HepG2 (cell line): ENCODE data around the gene ISOC2. TPM values are rescaled to one million over a fixed set of nuclear protein-coding genes. Genes with fewer than 3 reads are reported as not detected.
A peak's percentile ranks its signal among the peaks of the same experiment; 100 is the strongest.

Experiments used
- ARID2 ChIP-seq: sonication (generic); formaldehyde crosslinking; IDR thresholded peaks from 2 replicates; pipeline ENCODE4 v1.8.1; 2022; ENCODE audit warnings: mild to moderate bottlenecking, missing genetic modification reagents, borderline replicate concordance
- ATRX ChIP-seq: sonication (generic); formaldehyde crosslinking; IDR thresholded peaks from 2 replicates; pipeline ENCODE4 v1.4.0; 2020; ENCODE audit warnings: missing genetic modification reagents, borderline replicate concordance
- CENPBD1 ChIP-seq: sonication (generic); formaldehyde crosslinking; IDR thresholded peaks from 2 replicates; pipeline ENCODE4 v1.8.0; 2022; ENCODE audit warnings: missing genetic modification reagents, low read depth, mild to moderate bottlenecking, borderline replicate concordance
- DR1 ChIP-seq: sonication (generic); formaldehyde crosslinking; IDR thresholded peaks from 2 replicates; pipeline ENCODE4 v1.8.0; 2021; ENCODE audit warnings: mild to moderate bottlenecking, missing genetic modification reagents, inconsistent platforms
- FOXJ3 ChIP-seq: sonication (generic); formaldehyde crosslinking; IDR thresholded peaks from 2 replicates; pipeline ENCODE4 v1.4.0; 2020; ENCODE audit warnings: missing genetic modification reagents, mild to moderate bottlenecking, borderline replicate concordance
- GPN1 ChIP-seq: sonication (generic); formaldehyde crosslinking; IDR thresholded peaks from 2 replicates; pipeline ENCODE4 v1.5.1; 2020; ENCODE audit warnings: missing genetic modification reagents, borderline replicate concordance
- HBP1 ChIP-seq: IDR thresholded peaks from 2 replicates; pipeline ENCODE4 v1.6.1; 2016; ENCODE audit warnings: low read depth, control low read depth
- NFYB ChIP-seq: sonication (generic); formaldehyde crosslinking; IDR thresholded peaks from 2 replicates; pipeline ENCODE4 v1.4.0; 2020; ENCODE audit warnings: missing genetic modification reagents
- PHF21A ChIP-seq: sonication (generic); formaldehyde crosslinking; IDR thresholded peaks from 2 replicates; pipeline ENCODE4 v1.5.0; 2020; ENCODE audit warnings: mild to moderate bottlenecking, missing genetic modification reagents
- POLR2G ChIP-seq: fragments of 200-400 bp; formaldehyde crosslinking; IDR thresholded peaks from 2 replicates; pipeline ENCODE4 v1.6.1; 2018; ENCODE audit warnings: mild to moderate bottlenecking, low read depth, low read length, moderate library complexity
- RELA ChIP-seq: sonication (generic); formaldehyde crosslinking; IDR thresholded peaks from 2 replicates; pipeline ENCODE4 v1.4.0; 2020; ENCODE audit warnings: missing genetic modification reagents
- RFX3 ChIP-seq: IDR thresholded peaks from 2 replicates; pipeline ENCODE4 v1.6.1; 2016; ENCODE audit warnings: missing biosample characterization, missing genetic modification reagents
- TBL1XR1 ChIP-seq: fragments of 150-350 bp; IDR thresholded peaks from 2 replicates; pipeline ENCODE4 v1.6.1; 2014; ENCODE audit warnings: borderline replicate concordance, low read length; ENCODE audit not compliant: partially characterized antibody
- TCF12 ChIP-seq, 2 experiments: fragments of 450-650 bp in 1 of 2; sonication (generic) in 1 of 2; formaldehyde crosslinking in 1 of 2; IDR thresholded peaks; 2 replicates each; pipeline versions ENCODE4 v1.6.1 to v1.8.0; 2017 to 2022; ENCODE audit warnings: antibody characterized with exemption in 1 of 2, mild to moderate bottlenecking in 1 of 2, missing genetic modification reagents in 1 of 2, moderate library complexity in 1 of 2
- ZBTB37 ChIP-seq: sonication (generic); formaldehyde crosslinking; IDR thresholded peaks from 2 replicates; pipeline ENCODE4 v1.4.0; 2020; ENCODE audit warnings: mild to moderate bottlenecking, missing genetic modification reagents
- ZFYVE20 ChIP-seq: sonication (generic); formaldehyde crosslinking; IDR thresholded peaks from 2 replicates; pipeline ENCODE4 v1.8.0; 2023; ENCODE audit warnings: low read depth, mild to moderate bottlenecking, moderate library complexity, missing genetic modification reagents, borderline replicate concordance
- ZNF580 ChIP-seq: IDR thresholded peaks from 2 replicates; pipeline ENCODE4 v1.6.1; 2016; ENCODE audit warnings: low read depth, borderline replicate concordance
- ZNF597 ChIP-seq: sonication (generic); formaldehyde crosslinking; IDR thresholded peaks from 2 replicates; pipeline ENCODE4 v1.5.0; 2020; ENCODE audit warnings: missing genetic modification reagents
- ZNF772 ChIP-seq: sonication (generic); formaldehyde crosslinking; IDR thresholded peaks from 2 replicates; pipeline ENCODE4 v1.5.0; 2020; ENCODE audit warnings: mild to moderate bottlenecking, missing genetic modification reagents
- ZSCAN25 ChIP-seq: sonication (generic); formaldehyde crosslinking; IDR thresholded peaks from 2 replicates; pipeline ENCODE4 v1.8.0; 2022; ENCODE audit warnings: mild to moderate bottlenecking, missing genetic modification reagents
- polyA plus RNA-seq, 8 experiments: library from polyadenylated mRNA; depleted of rRNA in 3 of 8; stranded (reverse) in 7 of 8; unstranded in 1 of 8; fragments of >200 nt; fragmentation: Illumina TruSeq in 4 of 8; extraction: Trizol in 4 of 8; gene quantifications; 2 replicates each; pipeline versions ENCODE4 v1.2.1 to v1.2.3, GENCODE V29; 2011 to 2016; ENCODE audit warnings: low read depth in 4 of 8, missing spikeins in 1 of 8, mixed read lengths in 1 of 8; ENCODE audit not compliant: insufficient read depth in 1 of 8
- total RNA-seq, 5 experiments: library from RNA; depleted of rRNA; stranded (reverse); fragments of >200 nt; fragmentation: Illumina TruSeq; extraction: Trizol; gene quantifications; 2 replicates each; pipeline ENCODE4 v1.2.3, GENCODE V29; 2016; ENCODE audit warnings: low read depth in 1 of 5

The ISOC2 gene
- total and polyA plus RNA-seq, 2 of the 13 experiments (the other 11 are each of a cell fraction or from before 2014, with no cell fraction given): 76.8 to 105 TPM

- TF ChIP-seq ATRX (CRISPR knock-in tag) (no peak), FOXJ3 (no peak), ZFYVE20 (CRISPR knock-in tag) (no peak), PHF21A (CRISPR knock-in tag) (0 out of 2 replicates have a peak, but pooled peaks have one; percentile 36), GPN1 (no peak), POLR2G (no peak), HBP1 (CRISPR knock-in tag) (peak; percentile 68; the same call in 1 of the 2 replicates), DR1 (peak; percentile 98), ZNF597 (no peak), RFX3 (no peak), RELA (no peak), ZNF772 (CRISPR knock-in tag) (no peak; the same call in 1 of the 2 replicates), ZBTB37 (CRISPR knock-in tag) (no peak), TBL1XR1 (no peak), ZSCAN25 (CRISPR knock-in tag) (no peak), CENPBD1 (CRISPR knock-in tag) (no peak), ARID2 (no peak), NFYB (CRISPR knock-in tag) (peak; percentile 78), TCF12 (IDR thresholded peaks at IDR 0.05) (no peak), TCF12 (CRISPR knock-in tag; IDR thresholded peaks at IDR 0.05) (no peak), ZNF580 (no peak)
These were observed 53.5 kb downstream of the ISOC2 start (continued) for GRCh38 chr19:55407800-55408532.
